Femur (tissue), 1 donor: Measurements from ENCODE around the gene APC2.
"Not testable (repeated sequence)": the region's sequence is repeated elsewhere in the genome, so short reads cannot be mapped to it uniquely, and the experiment has no call there.

Experiments
- DNase-seq: peaks from one replicate; pipeline ENCODE4 v3.0.0-alpha.2; 2017

Gene APC2

DNA sequence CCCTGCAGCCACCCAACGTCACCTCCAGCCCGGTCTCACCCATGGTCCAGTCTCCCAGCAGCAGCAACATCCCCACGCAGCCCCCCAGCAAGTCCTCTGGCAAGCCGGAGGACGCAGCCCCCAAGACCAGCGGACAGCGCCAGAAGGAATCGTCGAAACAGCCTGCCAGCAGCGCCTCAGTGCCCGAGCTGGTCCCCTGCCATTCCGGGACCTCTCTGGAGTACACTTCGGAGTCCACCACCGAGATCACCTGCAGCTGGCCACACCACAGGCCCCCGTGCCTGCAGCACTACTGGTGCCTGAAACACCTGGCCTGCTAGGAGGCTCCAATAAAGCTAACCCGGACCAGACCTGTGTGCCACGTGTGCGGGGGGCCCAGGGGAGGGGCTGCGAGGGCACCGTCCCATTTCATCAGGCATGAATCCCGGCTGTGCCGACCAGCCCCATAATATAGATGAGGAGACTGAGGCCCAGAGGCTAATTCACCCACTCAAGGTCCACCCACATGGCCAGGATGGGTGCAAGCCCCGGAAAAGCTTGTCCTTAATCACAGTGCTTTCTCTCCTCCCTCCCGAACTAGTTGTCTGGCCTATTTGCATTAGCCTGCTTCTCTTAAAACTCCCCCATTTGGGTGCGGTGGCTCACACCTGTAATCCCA is 47.8 kb downstream of the APC2 start:
- no peak for DNase-seq

GRCh38 chr19:1499231-1499630 is 49.3 kb downstream of the APC2 start:
- not testable (repeated sequence) for DNase-seq

DNA sequence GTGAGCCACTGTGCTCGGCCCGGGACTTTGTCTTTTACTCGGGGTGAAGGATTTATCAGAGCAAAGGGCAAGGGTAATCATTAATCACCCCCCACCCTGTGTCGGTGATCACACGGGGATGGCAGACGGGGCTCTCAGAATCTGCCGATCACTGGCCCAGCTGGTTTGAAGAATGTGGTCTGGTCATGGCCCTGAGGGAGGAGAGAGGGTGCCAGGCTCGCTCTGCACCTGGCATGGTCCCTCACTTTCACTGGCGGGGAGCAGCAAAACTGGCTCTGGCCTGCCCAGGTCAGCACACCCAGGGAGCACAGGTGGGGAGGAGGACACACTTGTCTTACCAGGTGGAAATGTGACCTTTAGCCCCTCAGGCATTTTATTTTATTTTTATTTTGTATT is 51.3 kb downstream of the APC2 start:
- no peak for DNase-seq

- no peak for DNase-seq
Observed at GRCh38 chr19:1502433-1503088, 52.6 kb downstream of the APC2 start.

- DNase-seq, result peak; percentile 49
Observed at GRCh38 chr19:1503089-1503924, 53.4 kb downstream of the APC2 start.

- peak; percentile 15 for DNase-seq
Observed at GRCh38 chr19:1503925-1504773, 54.2 kb downstream of the APC2 start.

DNA sequence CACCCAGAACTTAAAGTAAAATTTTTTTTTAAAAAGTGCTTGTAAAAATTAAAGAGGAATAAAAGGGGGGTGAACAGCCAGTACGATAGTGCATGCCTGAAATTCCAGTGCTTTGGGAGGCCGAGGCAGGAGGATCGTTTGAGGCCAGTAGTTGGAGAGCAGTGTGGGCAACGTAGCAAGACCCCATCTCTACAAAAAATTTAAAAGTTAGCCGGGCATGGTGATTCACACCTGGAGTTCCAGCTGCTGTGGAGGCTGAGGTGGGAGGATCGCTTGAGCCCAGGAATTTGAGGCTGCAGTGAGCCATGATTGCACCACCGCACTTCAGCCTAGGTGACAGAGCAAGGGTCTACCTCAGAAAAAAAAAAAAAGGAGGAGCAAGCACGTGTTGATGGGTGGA is 55.1 kb downstream of the APC2 start:
- DNase-seq, result no peak

GRCh38 chr19:1505991-1506881 is 56.3 kb downstream of the APC2 start:
- DNase-seq, result no peak

GRCh38 chr19:1507192-1507660 is 57.3 kb downstream of the APC2 start:
- no peak for DNase-seq

DNA sequence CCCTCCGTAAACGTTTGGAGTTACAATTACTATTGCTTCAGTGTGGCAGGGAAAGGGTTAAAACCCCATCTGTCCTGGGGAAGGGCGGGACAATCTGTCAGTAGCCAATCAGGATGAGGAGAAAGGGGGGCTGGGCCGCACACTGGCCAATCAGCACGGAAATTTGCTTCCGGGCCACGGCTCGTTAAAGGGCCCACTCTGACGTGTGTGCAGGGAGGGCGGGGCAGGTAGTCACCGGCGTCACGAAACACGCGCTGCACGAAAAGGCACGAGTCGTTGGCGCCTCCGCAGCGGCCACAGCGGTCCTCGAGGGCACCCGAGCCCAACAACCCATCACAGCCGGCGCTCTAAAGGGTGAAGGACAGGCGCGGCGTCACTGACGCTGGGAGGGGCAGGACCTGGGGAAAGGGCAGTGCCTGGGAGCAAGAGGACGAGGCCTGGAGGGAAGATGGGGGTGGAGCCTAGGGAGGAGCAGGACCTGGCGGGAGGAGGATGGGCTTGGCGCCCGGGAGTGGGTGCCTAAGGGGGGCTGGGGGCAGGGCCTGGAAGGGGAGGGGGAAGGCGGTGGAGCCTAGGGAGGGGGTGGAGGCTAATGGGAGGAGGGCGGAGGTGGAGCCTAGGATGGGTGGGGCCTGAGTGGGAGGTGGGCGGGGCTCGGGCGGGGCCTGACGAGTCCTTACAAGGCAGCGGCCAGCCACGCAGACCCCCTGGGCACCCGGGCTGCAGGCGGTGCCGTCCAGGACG is 58.0 kb downstream of the APC2 start:
- peak; percentile 95 for DNase-seq

DNA sequence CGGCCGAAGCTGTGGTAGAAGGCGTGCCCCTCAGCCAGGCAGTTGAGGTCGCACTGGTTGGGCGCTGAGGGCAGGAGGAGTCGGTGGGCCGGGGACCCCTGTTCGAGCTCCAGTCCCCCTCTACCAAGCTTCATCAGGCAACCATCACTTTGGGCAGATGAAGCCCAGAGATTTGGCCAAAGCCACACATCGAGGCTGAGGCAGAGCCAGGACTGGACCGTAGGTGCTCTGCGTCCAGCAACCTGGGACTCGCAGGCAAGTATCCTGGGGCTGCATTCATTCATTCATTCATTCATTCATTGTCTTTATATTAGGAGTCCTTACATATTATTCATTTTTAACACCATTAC is 58.6 kb downstream of the APC2 start:
- DNase-seq, result no peak

- DNase-seq, result no peak
Observed at GRCh38 chr19:1509602-1510441, 59.9 kb downstream of the APC2 start.

- DNase-seq, result no peak
Observed at GRCh38 chr19:1510442-1510806, 60.5 kb downstream of the APC2 start.

GRCh38 chr19:1510807-1511206 is 60.9 kb downstream of the APC2 start:
- no peak for DNase-seq

- DNase-seq, result no peak
Observed at GRCh38 chr19:1511318-1512317, 61.7 kb downstream of the APC2 start.

- DNase-seq, result peak; percentile 47
Observed at GRCh38 chr19:1512671-1513498, 63.0 kb downstream of the APC2 start, which contains the start of gene ADAMTSL5. ADAMTSL5 (minus strand) TSS chr19:1513019; CDS start chr19:1510943, 2,076 bp downstream.

DNA sequence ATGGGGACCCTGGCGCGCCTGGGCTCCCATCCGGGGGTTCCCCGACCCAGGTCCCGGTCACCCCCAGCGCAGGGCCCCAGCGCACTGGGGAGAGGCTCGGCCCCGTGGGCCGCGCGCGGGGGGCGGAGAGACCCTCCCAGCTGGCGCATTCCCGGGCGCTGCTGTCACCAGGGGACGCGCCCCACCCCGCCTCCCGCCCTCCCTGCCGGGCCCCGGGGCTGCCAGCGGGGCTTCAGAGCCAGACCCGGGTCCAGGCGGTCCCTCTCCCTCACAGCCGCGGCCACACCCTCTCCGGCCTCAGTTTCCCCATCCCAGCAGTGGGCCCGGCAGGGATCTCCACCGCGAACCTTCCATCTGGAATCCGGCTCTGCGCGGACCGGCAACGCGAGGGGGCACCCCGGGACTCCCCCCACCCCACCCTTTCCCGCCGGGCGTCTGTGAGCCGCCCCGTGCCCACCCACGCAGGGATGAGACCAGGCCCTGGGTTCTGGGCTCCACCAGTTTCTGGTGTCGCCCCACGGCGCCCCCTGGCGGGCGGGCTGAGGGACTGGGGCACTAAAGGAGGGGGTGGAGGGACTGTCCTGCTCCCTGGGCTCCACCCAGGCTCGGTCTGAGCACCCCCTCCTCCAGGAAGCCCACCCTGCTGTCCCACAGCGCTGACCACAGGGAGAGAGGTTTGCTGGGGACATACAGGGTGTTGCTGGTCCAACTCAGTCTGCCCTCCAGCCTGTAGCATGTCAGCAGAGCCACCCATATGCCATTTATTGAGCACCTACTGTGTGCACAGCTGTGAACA is 63.8 kb downstream of the APC2 start:
- DNase-seq, result peak; percentile 53
